ENCODE data around the gene MRPL12. TPM values are rescaled to one million over a fixed set of nuclear protein-coding genes. Genes with fewer than 3 reads are reported as not detected.

Gene MRPL12
- total and polyA plus RNA-seq, 2 of the 13 experiments (the other 11 are each of a cell fraction or from before 2014, with no cell fraction given) = 39.1 to 94.1 TPM

DNA sequence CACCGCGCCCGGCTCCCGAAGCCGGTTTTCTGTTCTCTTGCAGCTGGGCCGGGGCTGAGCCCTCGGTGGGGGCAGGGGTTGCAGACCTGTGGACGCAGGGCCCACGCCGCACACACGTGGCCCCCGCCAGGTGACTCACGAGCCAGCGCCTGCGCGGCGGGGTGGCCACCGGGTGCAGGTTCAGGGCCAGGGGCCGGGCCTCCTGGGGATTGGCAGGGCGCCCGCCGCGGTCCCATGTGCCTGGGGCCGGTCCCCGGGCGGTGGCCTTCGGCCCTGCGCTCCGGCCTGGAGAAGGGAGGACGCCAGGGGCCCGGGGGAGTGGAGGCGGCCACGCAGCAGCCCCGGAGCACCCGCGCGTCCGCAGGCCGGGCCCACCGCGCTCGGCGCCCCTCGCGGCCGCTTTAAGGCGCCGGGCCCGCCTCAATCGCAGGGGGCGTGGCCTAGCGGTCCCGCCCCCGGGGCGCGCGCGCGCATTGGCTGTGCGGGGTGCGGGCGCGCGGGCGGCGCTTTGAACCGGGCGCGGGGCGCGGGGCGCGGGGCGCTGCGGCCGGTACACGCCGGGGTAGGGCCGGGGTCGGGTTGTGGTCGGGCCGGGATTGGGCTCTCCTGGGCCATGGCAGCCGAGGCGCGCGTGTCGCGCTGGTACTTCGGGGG, 8.8 kb downstream of the MRPL12 start, which contains the start of gene SLC25A10 (continued):
- TF ChIP-seq ESRRA (CRISPR knock-in tag; IDR thresholded peaks at IDR 0.05; ENCODE audit: low read depth) = peak; percentile 87
- TF ChIP-seq TBX3 (IDR thresholded peaks at IDR 0.05; ENCODE audit: borderline replicate concordance) = peak; percentile 35; the same call in 1 of the 2 replicates
- peak; percentile 92 for TF ChIP-seq ZFP1 (CRISPR knock-in tag; IDR thresholded peaks at IDR 0.05)
- TF ChIP-seq, protein P1, sequence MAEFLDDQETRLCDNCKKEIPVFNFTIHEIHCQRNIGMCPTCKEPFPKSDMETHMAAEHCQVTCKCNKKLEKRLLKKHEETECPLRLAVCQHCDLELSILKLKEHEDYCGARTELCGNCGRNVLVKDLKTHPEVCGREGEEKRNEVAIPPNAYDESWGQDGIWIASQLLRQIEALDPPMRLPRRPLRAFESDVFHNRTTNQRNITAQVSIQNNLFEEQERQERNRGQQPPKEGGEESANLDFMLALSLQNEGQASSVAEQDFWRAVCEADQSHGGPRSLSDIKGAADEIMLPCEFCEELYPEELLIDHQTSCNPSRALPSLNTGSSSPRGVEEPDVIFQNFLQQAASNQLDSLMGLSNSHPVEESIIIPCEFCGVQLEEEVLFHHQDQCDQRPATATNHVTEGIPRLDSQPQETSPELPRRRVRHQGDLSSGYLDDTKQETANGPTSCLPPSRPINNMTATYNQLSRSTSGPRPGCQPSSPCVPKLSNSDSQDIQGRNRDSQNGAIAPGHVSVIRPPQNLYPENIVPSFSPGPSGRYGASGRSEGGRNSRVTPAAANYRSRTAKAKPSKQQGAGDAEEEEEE (CRISPR knock-in tag; IDR thresholded peaks at IDR 0.05; ENCODE audit: borderline replicate concordance) = no peak
- TF ChIP-seq, protein P2, sequence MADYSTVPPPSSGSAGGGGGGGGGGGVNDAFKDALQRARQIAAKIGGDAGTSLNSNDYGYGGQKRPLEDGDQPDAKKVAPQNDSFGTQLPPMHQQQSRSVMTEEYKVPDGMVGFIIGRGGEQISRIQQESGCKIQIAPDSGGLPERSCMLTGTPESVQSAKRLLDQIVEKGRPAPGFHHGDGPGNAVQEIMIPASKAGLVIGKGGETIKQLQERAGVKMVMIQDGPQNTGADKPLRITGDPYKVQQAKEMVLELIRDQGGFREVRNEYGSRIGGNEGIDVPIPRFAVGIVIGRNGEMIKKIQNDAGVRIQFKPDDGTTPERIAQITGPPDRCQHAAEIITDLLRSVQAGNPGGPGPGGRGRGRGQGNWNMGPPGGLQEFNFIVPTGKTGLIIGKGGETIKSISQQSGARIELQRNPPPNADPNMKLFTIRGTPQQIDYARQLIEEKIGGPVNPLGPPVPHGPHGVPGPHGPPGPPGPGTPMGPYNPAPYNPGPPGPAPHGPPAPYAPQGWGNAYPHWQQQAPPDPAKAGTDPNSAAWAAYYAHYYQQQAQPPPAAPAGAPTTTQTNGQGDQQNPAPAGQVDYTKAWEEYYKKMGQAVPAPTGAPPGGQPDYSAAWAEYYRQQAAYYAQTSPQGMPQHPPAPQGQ (CRISPR knock-in tag; IDR thresholded peaks at IDR 0.05; ENCODE audit: borderline replicate concordance) = no peak
- TF ChIP-seq, protein P3, sequence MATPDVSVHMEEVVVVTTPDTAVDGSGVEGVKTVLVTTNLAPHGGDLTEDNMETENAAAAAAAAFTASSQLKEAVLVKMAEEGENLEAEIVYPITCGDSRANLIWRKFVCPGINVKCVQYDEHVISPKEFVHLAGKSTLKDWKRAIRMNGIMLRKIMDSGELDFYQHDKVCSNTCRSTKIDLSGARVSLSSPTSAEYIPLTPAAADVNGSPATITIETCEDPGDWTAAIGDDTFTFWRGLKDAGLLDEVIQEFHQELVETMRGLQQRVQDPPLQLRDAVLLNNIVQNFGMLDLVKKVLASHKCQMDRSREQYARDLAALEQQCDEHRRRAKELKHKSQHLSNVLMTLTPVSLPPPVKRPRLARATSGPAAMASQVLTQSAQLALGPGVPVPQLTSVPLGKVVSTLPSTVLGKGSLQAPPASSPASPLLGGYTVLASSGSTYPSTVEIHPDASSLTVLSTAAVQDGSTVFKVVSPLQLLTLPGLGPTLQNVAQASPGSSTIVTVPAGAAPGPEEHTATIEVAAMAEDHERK (CRISPR knock-in tag; IDR thresholded peaks at IDR 0.05; ENCODE audit: low read depth) = peak; percentile 57; the same call in 1 of the 2 replicates
- TF ChIP-seq ZNF564 (CRISPR knock-in tag; IDR thresholded peaks at IDR 0.05) = peak; percentile 97
- TF ChIP-seq ZNF343 (CRISPR knock-in tag; IDR thresholded peaks at IDR 0.05) = peak; percentile 99
- TF ChIP-seq, protein P4, sequence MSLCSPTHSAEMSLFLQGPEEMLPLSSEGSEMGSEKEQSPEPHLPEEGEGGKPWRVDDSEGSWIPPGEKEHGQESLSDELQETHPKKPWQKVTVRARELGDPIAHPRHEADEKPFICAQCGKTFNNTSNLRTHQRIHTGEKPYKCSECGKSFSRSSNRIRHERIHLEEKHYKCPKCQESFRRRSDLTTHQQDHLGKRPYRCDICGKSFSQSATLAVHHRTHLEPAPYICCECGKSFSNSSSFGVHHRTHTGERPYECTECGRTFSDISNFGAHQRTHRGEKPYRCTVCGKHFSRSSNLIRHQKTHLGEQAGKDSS (CRISPR knock-in tag; IDR thresholded peaks at IDR 0.05; ENCODE audit: borderline replicate concordance, low read depth) = peak; percentile 95
- no peak for TF ChIP-seq ZNF383 (CRISPR knock-in tag; IDR thresholded peaks at IDR 0.05; ENCODE audit: borderline replicate concordance)
- no peak for TF ChIP-seq HCFC1 (IDR thresholded peaks at IDR 0.05; ENCODE audit: low read depth, low read length)
- TF ChIP-seq ZNF879 (CRISPR knock-in tag; IDR thresholded peaks at IDR 0.05) = peak; percentile 99
- TF ChIP-seq ZNF652 (CRISPR knock-in tag; IDR thresholded peaks at IDR 0.05; ENCODE audit: borderline replicate concordance, low read depth) = peak; percentile 41; the same call in 1 of the 2 replicates
- TF ChIP-seq, protein P5, sequence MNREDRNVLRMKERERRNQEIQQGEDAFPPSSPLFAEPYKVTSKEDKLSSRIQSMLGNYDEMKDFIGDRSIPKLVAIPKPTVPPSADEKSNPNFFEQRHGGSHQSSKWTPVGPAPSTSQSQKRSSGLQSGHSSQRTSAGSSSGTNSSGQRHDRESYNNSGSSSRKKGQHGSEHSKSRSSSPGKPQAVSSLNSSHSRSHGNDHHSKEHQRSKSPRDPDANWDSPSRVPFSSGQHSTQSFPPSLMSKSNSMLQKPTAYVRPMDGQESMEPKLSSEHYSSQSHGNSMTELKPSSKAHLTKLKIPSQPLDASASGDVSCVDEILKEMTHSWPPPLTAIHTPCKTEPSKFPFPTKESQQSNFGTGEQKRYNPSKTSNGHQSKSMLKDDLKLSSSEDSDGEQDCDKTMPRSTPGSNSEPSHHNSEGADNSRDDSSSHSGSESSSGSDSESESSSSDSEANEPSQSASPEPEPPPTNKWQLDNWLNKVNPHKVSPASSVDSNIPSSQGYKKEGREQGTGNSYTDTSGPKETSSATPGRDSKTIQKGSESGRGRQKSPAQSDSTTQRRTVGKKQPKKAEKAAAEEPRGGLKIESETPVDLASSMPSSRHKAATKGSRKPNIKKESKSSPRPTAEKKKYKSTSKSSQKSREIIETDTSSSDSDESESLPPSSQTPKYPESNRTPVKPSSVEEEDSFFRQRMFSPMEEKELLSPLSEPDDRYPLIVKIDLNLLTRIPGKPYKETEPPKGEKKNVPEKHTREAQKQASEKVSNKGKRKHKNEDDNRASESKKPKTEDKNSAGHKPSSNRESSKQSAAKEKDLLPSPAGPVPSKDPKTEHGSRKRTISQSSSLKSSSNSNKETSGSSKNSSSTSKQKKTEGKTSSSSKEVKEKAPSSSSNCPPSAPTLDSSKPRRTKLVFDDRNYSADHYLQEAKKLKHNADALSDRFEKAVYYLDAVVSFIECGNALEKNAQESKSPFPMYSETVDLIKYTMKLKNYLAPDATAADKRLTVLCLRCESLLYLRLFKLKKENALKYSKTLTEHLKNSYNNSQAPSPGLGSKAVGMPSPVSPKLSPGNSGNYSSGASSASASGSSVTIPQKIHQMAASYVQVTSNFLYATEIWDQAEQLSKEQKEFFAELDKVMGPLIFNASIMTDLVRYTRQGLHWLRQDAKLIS (CRISPR knock-in tag; IDR thresholded peaks at IDR 0.05) = no peak
- peak; percentile 96 for TF ChIP-seq KDM3A (CRISPR knock-in tag; IDR thresholded peaks at IDR 0.05; ENCODE audit: low read depth)
- peak; percentile 79 for TF ChIP-seq RAD21 (CRISPR knock-in tag; IDR thresholded peaks at IDR 0.05)

All from HepG2 (cell line).